WTC11 (cell line): ENCODE measurements around the gene NR3C1. TPM values are rescaled to one million over a fixed set of nuclear protein-coding genes. Genes with fewer than 3 reads are reported as not detected.

ENCODE experiments used
- ATAC-seq: fragments of 200-7000 bp; cut with Tn5 transposase; 2 replicates; pipeline ENCODE4 v1.10.0; 2021; ENCODE audit warnings: mild to moderate bottlenecking, moderate library complexity
- CTCF ChIA-PET: fragments of 300-600 bp; sonication (Branson Sonifier 250); formaldehyde crosslinking; loops from one replicate; lab custom pipeline; 2021; ENCODE audit warnings: antibody characterized with exemption; lab: Charles Lee
- POLR2A ChIA-PET: fragments of 350-600 bp; sonication (Branson Sonifier 250); formaldehyde crosslinking; loops from one replicate; lab custom pipeline; 2021; ENCODE audit warnings: antibody characterized with exemption; lab: Charles Lee
- DNase-seq: peaks from one replicate; pipeline ENCODE4 v3.0.0; 2021; ENCODE audit warnings: low spot score
- H3K27ac Mint-ChIP-seq: 2 replicates; pipeline ENCODE4 v1.8.0; 2021; ENCODE audit warnings: mixed read lengths
- H3K27me3 Mint-ChIP-seq: 2 replicates; pipeline ENCODE4 v1.8.0; 2021; ENCODE audit warnings: low read depth, mild to moderate bottlenecking, moderate library complexity, mixed read lengths
- H3K36me3 Mint-ChIP-seq: 2 replicates; pipeline ENCODE4 v1.8.0; 2021; ENCODE audit warnings: mixed read lengths
- H3K4me1 Mint-ChIP-seq: 2 replicates; pipeline ENCODE4 v1.8.0; 2022; ENCODE audit warnings: mixed read lengths
- H3K4me3 Mint-ChIP-seq: 2 replicates; pipeline ENCODE4 v1.8.0; 2021; ENCODE audit warnings: mild to moderate bottlenecking, moderate library complexity, mixed read lengths
- H3K9me3 Mint-ChIP-seq: 2 replicates; pipeline ENCODE4 v1.8.0; 2021; ENCODE audit warnings: mixed read lengths
- ETV6 ChIP-seq: sonication (generic); formaldehyde crosslinking; IDR thresholded peaks from 2 replicates; pipeline ENCODE4 v1.8.1; 2022; ENCODE audit warnings: mild to moderate bottlenecking, missing genetic modification reagents
- GABPB1 ChIP-seq: sonication (generic); formaldehyde crosslinking; IDR thresholded peaks from 2 replicates; pipeline ENCODE4 v1.8.1; 2023; ENCODE audit warnings: mild to moderate bottlenecking, missing genetic modification reagents
- GRHL2 ChIP-seq: fragments of 250-450 bp; sonication (Bioruptor Pico); IDR thresholded peaks from 2 replicates; pipeline ENCODE4 v1.8.0; 2022; ENCODE audit warnings: mild to moderate bottlenecking, moderate library complexity; ENCODE audit not compliant: insufficient replicate concordance, severe bottlenecking
- IRF2 ChIP-seq: sonication (generic); formaldehyde crosslinking; IDR thresholded peaks from 2 replicates; pipeline ENCODE4 v1.8.0; 2022; ENCODE audit warnings: low read depth, missing genetic modification reagents, borderline replicate concordance
- JUN ChIP-seq: sonication (generic); formaldehyde crosslinking; IDR thresholded peaks from 2 replicates; pipeline ENCODE4 v1.8.0; 2023; ENCODE audit warnings: mild to moderate bottlenecking, missing genetic modification reagents
- KAT7 ChIP-seq: sonication (generic); formaldehyde crosslinking; IDR thresholded peaks from 2 replicates; pipeline ENCODE4 v1.8.1; 2023; ENCODE audit warnings: missing genetic modification reagents, mild to moderate bottlenecking, borderline replicate concordance
- NFATC4 ChIP-seq: fragments of 250-450 bp; sonication (Bioruptor Pico); IDR thresholded peaks from 2 replicates; pipeline ENCODE4 v1.9.0; 2021; ENCODE audit warnings: mild to moderate bottlenecking
- NFE2L1 ChIP-seq: sonication (generic); formaldehyde crosslinking; IDR thresholded peaks from 2 replicates; pipeline ENCODE4 v1.8.1; 2023; ENCODE audit warnings: missing genetic modification reagents
- OVOL2 ChIP-seq: fragments of 250-450 bp; sonication (Bioruptor Pico); IDR thresholded peaks from 2 replicates; pipeline ENCODE4 v1.9.0; 2021; ENCODE audit warnings: mild to moderate bottlenecking, borderline replicate concordance
- TCF7 ChIP-seq: sonication (generic); formaldehyde crosslinking; IDR thresholded peaks from 2 replicates; pipeline ENCODE4 v1.8.0; 2022; ENCODE audit warnings: mild to moderate bottlenecking, low read depth, missing genetic modification reagents, moderate library complexity
- TP53 ChIP-seq: sonication (generic); formaldehyde crosslinking; IDR thresholded peaks from 2 replicates; pipeline ENCODE4 v1.8.1; 2023; ENCODE audit warnings: mild to moderate bottlenecking, missing genetic modification reagents
- ZNF138 ChIP-seq: sonication (generic); formaldehyde crosslinking; conservative IDR thresholded peaks from 2 replicates; pipeline ENCODE4 v1.8.1; 2022; ENCODE audit warnings: mild to moderate bottlenecking, moderate library complexity, missing genetic modification reagents
- total RNA-seq: library from RNA; stranded (reverse); gene quantifications from 3 replicates; pipeline ENCODE4 v1.2.3, GENCODE V29; 2021
- TF ChIP-seq, protein P1 (sequence below): fragments of 250-450 bp; sonication (Bioruptor Pico); conservative IDR thresholded peaks from 2 replicates; pipeline ENCODE4 v1.9.0; 2021; ENCODE audit warnings: mild to moderate bottlenecking
- TF ChIP-seq, protein P2 (sequence below): sonication (generic); formaldehyde crosslinking; IDR thresholded peaks from 2 replicates; pipeline ENCODE4 v1.8.1; 2022; ENCODE audit warnings: mild to moderate bottlenecking, moderate library complexity, missing genetic modification reagents
- TF ChIP-seq, protein P3 (sequence below): sonication (generic); formaldehyde crosslinking; IDR thresholded peaks from 2 replicates; pipeline ENCODE4 v1.8.0; 2023; ENCODE audit warnings: missing genetic modification reagents, mild to moderate bottlenecking, borderline replicate concordance
- TF ChIP-seq, protein P4 (sequence below): fragments of 250-450 bp; sonication (Bioruptor Pico); IDR thresholded peaks from 2 replicates; pipeline ENCODE4 v1.9.0; 2021; ENCODE audit warnings: moderate library complexity, mild to moderate bottlenecking, inconsistent platforms, borderline replicate concordance
- TF ChIP-seq, protein P5 (sequence below): fragments of 250-450 bp; sonication (Bioruptor Pico); IDR thresholded peaks from 2 replicates; pipeline ENCODE4 v1.9.0; 2021; ENCODE audit warnings: mild to moderate bottlenecking
- TF ChIP-seq, protein P6 (sequence below): fragments of 250-450 bp; sonication (Bioruptor Pico); IDR thresholded peaks from 2 replicates; pipeline ENCODE4 v2.1.2; 2022; ENCODE audit warnings: mild to moderate bottlenecking, moderate library complexity
- TF ChIP-seq, protein P7 (sequence below): sonication (generic); formaldehyde crosslinking; IDR thresholded peaks from 2 replicates; pipeline ENCODE4 v1.8.0; 2023; ENCODE audit warnings: missing genetic modification reagents

Gene NR3C1
- total RNA-seq, 1 experiment from 2014 or later, result 15.0 TPM

DNA sequence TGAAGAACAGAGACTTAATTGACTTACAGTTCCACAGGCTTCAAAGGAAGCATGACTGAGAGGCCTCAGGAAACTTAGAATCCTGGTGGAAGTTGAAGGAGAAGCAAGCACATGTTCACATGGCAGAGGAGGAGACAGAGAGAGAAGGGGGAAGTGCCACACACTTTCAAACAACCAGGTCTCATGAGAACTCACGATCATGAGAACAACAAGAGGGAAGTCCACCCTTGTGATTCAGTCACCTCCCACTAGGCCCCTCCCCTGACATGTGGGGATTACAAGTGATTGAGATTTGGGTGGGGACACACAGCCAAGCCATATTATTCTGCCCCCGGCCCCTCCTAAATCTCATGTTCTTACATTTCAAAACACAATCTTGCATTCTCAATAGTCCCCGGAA is 19.5 kb downstream of the NR3C1 start:
- no peak for TF ChIP-seq TP53 (CRISPR knock-in tag)
- TF ChIP-seq GRHL2 (CRISPR knock-in tag), result no peak
- TF ChIP-seq ZNF138 (CRISPR knock-in tag), result no peak
- TF ChIP-seq, protein P1, sequence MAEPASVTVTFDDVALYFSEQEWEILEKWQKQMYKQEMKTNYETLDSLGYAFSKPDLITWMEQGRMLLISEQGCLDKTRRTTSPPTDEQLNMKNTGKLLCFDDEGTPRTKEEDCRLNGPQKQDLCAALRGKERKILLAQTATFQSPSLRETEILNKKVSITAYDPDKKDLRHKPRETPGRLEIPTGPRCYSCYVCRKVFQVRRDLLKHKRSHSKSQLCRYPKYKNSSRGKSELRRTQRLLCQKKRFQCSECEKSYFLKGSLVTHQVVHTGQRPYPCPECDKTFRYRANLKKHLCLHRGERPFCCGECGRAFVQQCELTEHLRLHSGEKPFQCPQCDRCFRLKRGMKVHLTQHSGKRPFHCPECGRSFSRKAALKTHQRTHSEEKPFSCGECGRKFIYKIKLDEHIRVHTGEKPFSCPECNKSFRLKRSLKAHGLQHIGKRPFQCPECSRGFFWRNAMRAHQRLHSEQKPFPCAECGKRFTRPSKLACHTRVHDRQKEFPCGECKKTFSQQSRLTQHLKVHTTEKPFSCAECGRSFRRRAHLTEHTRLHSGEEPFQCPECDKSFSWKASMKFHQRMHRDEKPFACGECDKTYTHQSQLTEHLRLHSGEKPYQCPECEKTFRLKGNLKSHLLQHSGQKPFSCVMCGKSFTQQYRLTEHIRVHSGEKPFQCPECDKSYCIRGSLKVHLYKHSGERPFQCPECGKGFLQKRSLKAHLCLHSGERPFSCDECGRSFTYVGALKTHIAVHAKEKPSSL (CRISPR knock-in tag), result no peak
- TF ChIP-seq NFE2L1 (CRISPR knock-in tag), result no peak
- no peak for TF ChIP-seq KAT7
- TF ChIP-seq, protein P2, sequence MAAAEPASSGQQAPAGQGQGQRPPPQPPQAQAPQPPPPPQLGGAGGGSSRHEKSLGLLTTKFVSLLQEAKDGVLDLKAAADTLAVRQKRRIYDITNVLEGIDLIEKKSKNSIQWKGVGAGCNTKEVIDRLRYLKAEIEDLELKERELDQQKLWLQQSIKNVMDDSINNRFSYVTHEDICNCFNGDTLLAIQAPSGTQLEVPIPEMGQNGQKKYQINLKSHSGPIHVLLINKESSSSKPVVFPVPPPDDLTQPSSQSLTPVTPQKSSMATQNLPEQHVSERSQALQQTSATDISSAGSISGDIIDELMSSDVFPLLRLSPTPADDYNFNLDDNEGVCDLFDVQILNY, result no peak
- TF ChIP-seq NFATC4, result no peak
- no peak for TF ChIP-seq OVOL2 (CRISPR knock-in tag)
- TF ChIP-seq, protein P3, sequence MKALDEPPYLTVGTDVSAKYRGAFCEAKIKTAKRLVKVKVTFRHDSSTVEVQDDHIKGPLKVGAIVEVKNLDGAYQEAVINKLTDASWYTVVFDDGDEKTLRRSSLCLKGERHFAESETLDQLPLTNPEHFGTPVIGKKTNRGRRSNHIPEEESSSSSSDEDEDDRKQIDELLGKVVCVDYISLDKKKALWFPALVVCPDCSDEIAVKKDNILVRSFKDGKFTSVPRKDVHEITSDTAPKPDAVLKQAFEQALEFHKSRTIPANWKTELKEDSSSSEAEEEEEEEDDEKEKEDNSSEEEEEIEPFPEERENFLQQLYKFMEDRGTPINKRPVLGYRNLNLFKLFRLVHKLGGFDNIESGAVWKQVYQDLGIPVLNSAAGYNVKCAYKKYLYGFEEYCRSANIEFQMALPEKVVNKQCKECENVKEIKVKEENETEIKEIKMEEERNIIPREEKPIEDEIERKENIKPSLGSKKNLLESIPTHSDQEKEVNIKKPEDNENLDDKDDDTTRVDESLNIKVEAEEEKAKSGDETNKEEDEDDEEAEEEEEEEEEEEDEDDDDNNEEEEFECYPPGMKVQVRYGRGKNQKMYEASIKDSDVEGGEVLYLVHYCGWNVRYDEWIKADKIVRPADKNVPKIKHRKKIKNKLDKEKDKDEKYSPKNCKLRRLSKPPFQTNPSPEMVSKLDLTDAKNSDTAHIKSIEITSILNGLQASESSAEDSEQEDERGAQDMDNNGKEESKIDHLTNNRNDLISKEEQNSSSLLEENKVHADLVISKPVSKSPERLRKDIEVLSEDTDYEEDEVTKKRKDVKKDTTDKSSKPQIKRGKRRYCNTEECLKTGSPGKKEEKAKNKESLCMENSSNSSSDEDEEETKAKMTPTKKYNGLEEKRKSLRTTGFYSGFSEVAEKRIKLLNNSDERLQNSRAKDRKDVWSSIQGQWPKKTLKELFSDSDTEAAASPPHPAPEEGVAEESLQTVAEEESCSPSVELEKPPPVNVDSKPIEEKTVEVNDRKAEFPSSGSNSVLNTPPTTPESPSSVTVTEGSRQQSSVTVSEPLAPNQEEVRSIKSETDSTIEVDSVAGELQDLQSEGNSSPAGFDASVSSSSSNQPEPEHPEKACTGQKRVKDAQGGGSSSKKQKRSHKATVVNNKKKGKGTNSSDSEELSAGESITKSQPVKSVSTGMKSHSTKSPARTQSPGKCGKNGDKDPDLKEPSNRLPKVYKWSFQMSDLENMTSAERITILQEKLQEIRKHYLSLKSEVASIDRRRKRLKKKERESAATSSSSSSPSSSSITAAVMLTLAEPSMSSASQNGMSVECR (CRISPR knock-in tag), result no peak
- TF ChIP-seq IRF2 (CRISPR knock-in tag), result no peak
- TF ChIP-seq, protein P4, sequence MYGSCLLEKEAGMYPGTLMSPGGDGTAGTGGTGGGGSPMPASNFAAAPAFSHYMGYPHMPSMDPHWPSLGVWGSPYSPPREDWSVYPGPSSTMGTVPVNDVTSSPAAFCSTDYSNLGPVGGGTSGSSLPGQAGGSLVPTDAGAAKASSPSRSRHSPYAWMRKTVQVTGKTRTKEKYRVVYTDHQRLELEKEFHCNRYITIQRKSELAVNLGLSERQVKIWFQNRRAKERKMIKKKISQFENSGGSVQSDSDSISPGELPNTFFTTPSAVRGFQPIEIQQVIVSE (CRISPR knock-in tag), result no peak
- TF ChIP-seq GABPB1 (CRISPR knock-in tag), result no peak
- TF ChIP-seq, protein P5, sequence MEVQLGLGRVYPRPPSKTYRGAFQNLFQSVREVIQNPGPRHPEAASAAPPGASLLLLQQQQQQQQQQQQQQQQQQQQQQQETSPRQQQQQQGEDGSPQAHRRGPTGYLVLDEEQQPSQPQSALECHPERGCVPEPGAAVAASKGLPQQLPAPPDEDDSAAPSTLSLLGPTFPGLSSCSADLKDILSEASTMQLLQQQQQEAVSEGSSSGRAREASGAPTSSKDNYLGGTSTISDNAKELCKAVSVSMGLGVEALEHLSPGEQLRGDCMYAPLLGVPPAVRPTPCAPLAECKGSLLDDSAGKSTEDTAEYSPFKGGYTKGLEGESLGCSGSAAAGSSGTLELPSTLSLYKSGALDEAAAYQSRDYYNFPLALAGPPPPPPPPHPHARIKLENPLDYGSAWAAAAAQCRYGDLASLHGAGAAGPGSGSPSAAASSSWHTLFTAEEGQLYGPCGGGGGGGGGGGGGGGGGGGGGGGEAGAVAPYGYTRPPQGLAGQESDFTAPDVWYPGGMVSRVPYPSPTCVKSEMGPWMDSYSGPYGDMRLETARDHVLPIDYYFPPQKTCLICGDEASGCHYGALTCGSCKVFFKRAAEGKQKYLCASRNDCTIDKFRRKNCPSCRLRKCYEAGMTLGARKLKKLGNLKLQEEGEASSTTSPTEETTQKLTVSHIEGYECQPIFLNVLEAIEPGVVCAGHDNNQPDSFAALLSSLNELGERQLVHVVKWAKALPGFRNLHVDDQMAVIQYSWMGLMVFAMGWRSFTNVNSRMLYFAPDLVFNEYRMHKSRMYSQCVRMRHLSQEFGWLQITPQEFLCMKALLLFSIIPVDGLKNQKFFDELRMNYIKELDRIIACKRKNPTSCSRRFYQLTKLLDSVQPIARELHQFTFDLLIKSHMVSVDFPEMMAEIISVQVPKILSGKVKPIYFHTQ (CRISPR knock-in tag), result no peak
- TF ChIP-seq JUN, result no peak
- no peak for TF ChIP-seq ETV6 (CRISPR knock-in tag)
- no peak for TF ChIP-seq TCF7 (CRISPR knock-in tag)
- TF ChIP-seq, protein P6, sequence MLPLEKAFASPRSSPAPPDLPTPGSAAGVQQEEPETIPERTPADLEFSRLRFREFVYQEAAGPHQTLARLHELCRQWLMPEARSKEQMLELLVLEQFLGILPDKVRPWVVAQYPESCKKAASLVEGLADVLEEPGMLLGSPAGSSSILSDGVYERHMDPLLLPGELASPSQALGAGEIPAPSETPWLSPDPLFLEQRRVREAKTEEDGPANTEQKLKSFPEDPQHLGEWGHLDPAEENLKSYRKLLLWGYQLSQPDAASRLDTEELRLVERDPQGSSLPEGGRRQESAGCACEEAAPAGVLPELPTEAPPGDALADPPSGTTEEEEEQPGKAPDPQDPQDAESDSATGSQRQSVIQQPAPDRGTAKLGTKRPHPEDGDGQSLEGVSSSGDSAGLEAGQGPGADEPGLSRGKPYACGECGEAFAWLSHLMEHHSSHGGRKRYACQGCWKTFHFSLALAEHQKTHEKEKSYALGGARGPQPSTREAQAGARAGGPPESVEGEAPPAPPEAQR, result no peak
- TF ChIP-seq, protein P7, sequence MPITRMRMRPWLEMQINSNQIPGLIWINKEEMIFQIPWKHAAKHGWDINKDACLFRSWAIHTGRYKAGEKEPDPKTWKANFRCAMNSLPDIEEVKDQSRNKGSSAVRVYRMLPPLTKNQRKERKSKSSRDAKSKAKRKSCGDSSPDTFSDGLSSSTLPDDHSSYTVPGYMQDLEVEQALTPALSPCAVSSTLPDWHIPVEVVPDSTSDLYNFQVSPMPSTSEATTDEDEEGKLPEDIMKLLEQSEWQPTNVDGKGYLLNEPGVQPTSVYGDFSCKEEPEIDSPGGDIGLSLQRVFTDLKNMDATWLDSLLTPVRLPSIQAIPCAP (CRISPR knock-in tag), result no peak
- Mint-ChIP-seq H3K27ac (no peak overlapping the region), H3K27me3 (peaks cover 3% of the 10 kb centered on the region; the same call in 1 of the 2 replicates), H3K4me1 (peaks cover 9% of the 10 kb centered on the region), H3K36me3 (peaks cover 36% of the 10 kb centered on the region), H3K4me3 (no peak overlapping the region), H3K9me3 (peaks cover 35% of the 10 kb centered on the region)
- ChIA-PET POLR2A (no interaction called here), CTCF (no interaction called here)
- ATAC-seq (no peak), DNase-seq (no peak)
